ENCODE measurements around the gene PPP3CA.

DNA sequence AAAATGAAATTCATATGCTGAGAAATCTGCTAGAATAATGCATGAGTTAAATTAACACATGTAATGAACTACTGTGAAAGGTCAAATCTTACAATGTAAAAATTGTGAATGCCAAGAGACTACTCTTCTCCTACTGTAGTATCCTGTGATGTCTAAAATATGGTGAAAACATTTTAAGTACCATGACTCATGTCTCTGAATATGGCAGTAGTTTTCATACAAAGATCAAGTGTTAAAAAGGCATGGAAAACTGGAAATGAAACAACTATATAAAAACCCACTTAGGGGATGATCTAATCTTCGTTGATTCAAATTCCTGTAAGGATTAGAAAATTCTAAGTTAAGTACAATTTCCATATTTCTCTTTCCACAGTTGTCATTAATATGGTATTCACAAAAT, 221.3 kb downstream of the PPP3CA start:
- TF ChIP-seq CTCF (IDR thresholded peaks at IDR 0.05), result no peak
- TF ChIP-seq POLR2A (IDR thresholded peaks at IDR 0.05), result no peak
- no peak for TF ChIP-seq POLR2AphosphoS5 (IDR thresholded peaks at IDR 0.05)
- no peak for TF ChIP-seq EP300 (IDR thresholded peaks at IDR 0.05)
